HepG2 (cell line): ENCODE results near the gene NAGS. TPM values are rescaled to one million over a fixed set of nuclear protein-coding genes. Genes with fewer than 3 reads are reported as not detected.

Source experiments
- AGO2 ChIP-seq: fragments of 200-400 bp; formaldehyde crosslinking; optimal IDR thresholded peaks from 2 replicates; pipeline ENCODE3; 2017; ENCODE audit warnings: mild to moderate bottlenecking, low read depth, low read length, moderate library complexity
- ARID2 ChIP-seq: sonication (generic); formaldehyde crosslinking; IDR thresholded peaks from 2 replicates; pipeline ENCODE4 v1.8.1; 2022; ENCODE audit warnings: mild to moderate bottlenecking, missing genetic modification reagents, borderline replicate concordance
- ARNTL ChIP-seq: sonication (generic); formaldehyde crosslinking; IDR thresholded peaks from 2 replicates; pipeline ENCODE4 v1.4.0; 2020; ENCODE audit warnings: mild to moderate bottlenecking, missing genetic modification reagents
- ATAD3A ChIP-seq: sonication (generic); formaldehyde crosslinking; IDR thresholded peaks from 2 replicates; pipeline ENCODE4 v1.4.0; 2020; ENCODE audit warnings: missing genetic modification reagents
- GTF2F1 ChIP-seq: fragments of 150-350 bp; IDR thresholded peaks from 2 replicates; pipeline ENCODE4 v1.6.1; 2014; ENCODE audit warnings: low read length
- NFIC ChIP-seq: IDR thresholded peaks from 2 replicates; pipeline ENCODE4 v1.6.1; 2012; ENCODE audit warnings: mild to moderate bottlenecking, low read length, inconsistent platforms
- NR2F2 ChIP-seq: IDR thresholded peaks from 2 replicates; pipeline ENCODE4 v1.6.1; 2012; ENCODE audit warnings: low read depth, inconsistent platforms, borderline replicate concordance
- RORA ChIP-seq: sonication (generic); formaldehyde crosslinking; IDR thresholded peaks from 2 replicates; pipeline ENCODE4 v1.5.0; 2020; ENCODE audit warnings: mild to moderate bottlenecking, missing genetic modification reagents, moderate library complexity
- RXRA ChIP-seq: sonication (generic); formaldehyde crosslinking; IDR thresholded peaks from 2 replicates; pipeline ENCODE4 v1.5.1; 2020; ENCODE audit warnings: missing genetic modification reagents
- SNAI1 ChIP-seq: sonication (generic); formaldehyde crosslinking; IDR thresholded peaks from 2 replicates; pipeline ENCODE4 v1.5.0; 2020; ENCODE audit warnings: mild to moderate bottlenecking, missing genetic modification reagents, borderline replicate concordance
- TCF7 ChIP-seq: sonication (generic); IDR thresholded peaks from 2 replicates; pipeline ENCODE4 v1.6.1; 2016; ENCODE audit warnings: antibody characterized with exemption, low read depth
- TEF ChIP-seq: sonication (generic); formaldehyde crosslinking; IDR thresholded peaks from 2 replicates; pipeline ENCODE4 v1.5.0; 2020; ENCODE audit warnings: missing genetic modification reagents
- TERF1 ChIP-seq: sonication (generic); formaldehyde crosslinking; IDR thresholded peaks from 2 replicates; pipeline ENCODE4 v1.8.0; 2022; ENCODE audit warnings: mild to moderate bottlenecking, missing genetic modification reagents, moderate library complexity
- THYN1 ChIP-seq: sonication (generic); formaldehyde crosslinking; IDR thresholded peaks from 2 replicates; pipeline ENCODE4 v1.8.1; 2023; ENCODE audit warnings: low read depth, mild to moderate bottlenecking, moderate library complexity, missing genetic modification reagents, borderline replicate concordance
- ZEB1 ChIP-seq: IDR thresholded peaks from 2 replicates; pipeline ENCODE4 v1.6.1; 2012; ENCODE audit warnings: mild to moderate bottlenecking, low read depth, inconsistent platforms; ENCODE audit not compliant: insufficient replicate concordance
- ZFAT ChIP-seq: sonication (generic); formaldehyde crosslinking; conservative IDR thresholded peaks from 2 replicates; pipeline ENCODE4 v1.8.1; 2023; ENCODE audit warnings: missing genetic modification reagents, inconsistent platforms
- ZIK1 ChIP-seq: sonication (generic); formaldehyde crosslinking; IDR thresholded peaks from 2 replicates; pipeline ENCODE4 v1.5.0; 2020; ENCODE audit warnings: mild to moderate bottlenecking, low read depth, missing genetic modification reagents, borderline replicate concordance
- ZNF280D ChIP-seq: sonication (generic); formaldehyde crosslinking; IDR thresholded peaks from 2 replicates; pipeline ENCODE4 v1.5.1; 2020; ENCODE audit warnings: mild to moderate bottlenecking, missing genetic modification reagents
- ZNF362 ChIP-seq: sonication (generic); formaldehyde crosslinking; IDR thresholded peaks from 2 replicates; pipeline ENCODE4 v1.4.0; 2020; ENCODE audit warnings: missing genetic modification reagents, mild to moderate bottlenecking, borderline replicate concordance
- ZNF431 ChIP-seq: sonication (generic); formaldehyde crosslinking; IDR thresholded peaks from 2 replicates; pipeline ENCODE4 v1.9.0; 2022; ENCODE audit warnings: missing genetic modification reagents, low read depth, mild to moderate bottlenecking, borderline replicate concordance
- ZNF547 ChIP-seq: sonication (generic); formaldehyde crosslinking; IDR thresholded peaks from 2 replicates; pipeline ENCODE4 v1.5.1; 2020; ENCODE audit warnings: mild to moderate bottlenecking, missing genetic modification reagents
- ZNF713 ChIP-seq: sonication (generic); formaldehyde crosslinking; IDR thresholded peaks from 2 replicates; pipeline ENCODE4 v1.4.0; 2020; ENCODE audit warnings: mild to moderate bottlenecking, missing genetic modification reagents
- ZNF878 ChIP-seq: sonication (generic); formaldehyde crosslinking; IDR thresholded peaks from 2 replicates; pipeline ENCODE4 v1.8.1; 2023; ENCODE audit warnings: mild to moderate bottlenecking, missing genetic modification reagents, moderate library complexity
- polyA plus RNA-seq, 8 experiments: library from polyadenylated mRNA; depleted of rRNA in 3 of 8; stranded (reverse) in 7 of 8; unstranded in 1 of 8; fragments of >200 nt; fragmentation: Illumina TruSeq in 4 of 8; extraction: Trizol in 4 of 8; gene quantifications; 2 replicates each; pipeline versions ENCODE4 v1.2.1 to v1.2.3, GENCODE V29; 2011 to 2016; ENCODE audit warnings: low read depth in 4 of 8, missing spikeins in 1 of 8, mixed read lengths in 1 of 8; ENCODE audit not compliant: insufficient read depth in 1 of 8
- total RNA-seq, 5 experiments: library from RNA; depleted of rRNA; stranded (reverse); fragments of >200 nt; fragmentation: Illumina TruSeq; extraction: Trizol; gene quantifications; 2 replicates each; pipeline ENCODE4 v1.2.3, GENCODE V29; 2016; ENCODE audit warnings: low read depth in 1 of 5

Gene NAGS
- total and polyA plus RNA-seq, 2 of the 13 experiments (the other 11 are each of a cell fraction or from before 2014, with no cell fraction given): 4.3 to 5.1 TPM

- TF ChIP-seq ZNF362 (peak; percentile 84; the same call in 1 of the 2 replicates), ARNTL (CRISPR knock-in tag) (peak; percentile 89; the same call in 1 of the 2 replicates), ZIK1 (CRISPR knock-in tag) (peak; percentile 82; the same call in 1 of the 2 replicates), ZFAT (CRISPR knock-in tag) (peak; percentile 42; the same call in 1 of the 2 replicates), RXRA (CRISPR knock-in tag) (peak; percentile 95), ZNF431 (CRISPR knock-in tag) (peak; percentile 88; the same call in 1 of the 2 replicates), ZNF713 (0 out of 2 replicates have a peak, but pooled peaks have one; percentile 43), RORA (CRISPR knock-in tag) (no peak), ARID2 (CRISPR knock-in tag) (no peak), NFIC (no peak), NR2F2 (peak; percentile 71; the same call in 1 of the 2 replicates), ATAD3A (CRISPR knock-in tag) (no peak), TEF (CRISPR knock-in tag) (no peak), AGO2 (no peak), GTF2F1 (no peak), TERF1 (CRISPR knock-in tag) (no peak), TCF7 (peak; percentile 56), THYN1 (CRISPR knock-in tag) (no peak; the same call in 1 of the 2 replicates), SNAI1 (CRISPR knock-in tag) (no peak), ZNF547 (CRISPR knock-in tag) (peak; percentile 88), ZNF878 (CRISPR knock-in tag) (peak; percentile 96), ZNF280D (CRISPR knock-in tag) (no peak), ZEB1 (peak; percentile 56)
Measured at GRCh38 chr17:43983515-43984411, 20.7 kb upstream of the NAGS start (continued).
